Stomach (tissue), 9 donors: ENCODE results near the gene TPP1. TPM values are rescaled to one million over a fixed set of nuclear protein-coding genes. Genes with fewer than 3 reads are reported as not detected.

Experiments used
- DNase-seq, 2 donors: peaks; one replicate each; pipeline versions ENCODE4 v3.0.0 to v3.0.0-alpha.2; 2013 to 2019
- H3K27ac ChIP-seq, 5 donors: fragments of 200-600 bp in 4 of 5; sonication (generic) in 4 of 5; one replicate each; pipeline ENCODE4 v1.5.1; 2013 to 2019; ENCODE audit warnings: mild to moderate bottlenecking in 1 of 5, moderate library complexity in 1 of 5
- H3K27me3 ChIP-seq, 3 donors: fragments of 200-600 bp; sonication (generic); one replicate each; pipeline ENCODE4 v1.5.1; 2017 to 2019; ENCODE audit warnings: mixed run types in 1 of 3
- H3K36me3 ChIP-seq, 4 donors: fragments of 200-600 bp; sonication (generic); 1 replicate in 3 of 4; 2 replicates in 1 of 4; pipeline ENCODE4 v1.5.1; 2016 to 2019
- H3K4me1 ChIP-seq, 4 donors: fragments of 200-600 bp; sonication (generic); one replicate each; pipeline ENCODE4 v1.5.1; 2016 to 2019
- H3K4me3 ChIP-seq, 4 donors: fragments of 200-600 bp; sonication (generic) in 3 of 4; one replicate each; pipeline ENCODE4 v1.5.1; 2016 to 2019; ENCODE audit warnings: mild to moderate bottlenecking in 1 of 4
- H3K9me3 ChIP-seq, 4 donors: fragments of 200-600 bp; sonication (generic); one replicate each; pipeline ENCODE4 v1.5.1; 2016 to 2019
- CTCF ChIP-seq, 7 experiments: fragments of 450-650 bp in 4 of 7; fragments of 200-600 bp in 3 of 7; sonication (generic) in 3 of 7; IDR thresholded peaks; one replicate each; pipeline ENCODE4 v1.5.1; 2016 to 2019; ENCODE audit warnings: antibody characterized with exemption in 7 of 7, control low read depth in 2 of 7, mild to moderate bottlenecking in 1 of 7
- EP300 ChIP-seq: sonication (generic); formaldehyde crosslinking; IDR thresholded peaks from one replicate; pipeline ENCODE4 v1.6.1; 2017; ENCODE audit warnings: antibody characterized with exemption
- POLR2A ChIP-seq, 4 donors: fragments of 450-650 bp; IDR thresholded peaks; one replicate each; pipeline ENCODE4 v1.6.1; 2016; ENCODE audit warnings: antibody characterized with exemption in 4 of 4, control low read depth in 2 of 4, mild to moderate bottlenecking in 1 of 4, moderate library complexity in 1 of 4
- POLR2AphosphoS5 ChIP-seq, 3 donors: sonication (generic); formaldehyde crosslinking; IDR thresholded peaks; one replicate each; pipeline ENCODE4 v1.6.1; 2016; ENCODE audit warnings: antibody characterized with exemption in 3 of 3
- WGBS, 5 donors: extraction: QIAGEN DNeasy Blood & Tissue Kit in 3 of 5; methylation state at CpG; one replicate each; pipeline versions ENCODE4 v1.1.5 to v1.1.7; 2013 to 2018; 5-methylcytosine and 5-hydroxymethylcytosine counted together
- intact Hi-C: fragments of 100-400 bp; cut with DNase I; formaldehyde crosslinking; loops from one replicate; pipeline ENCODE4 v1.15.1; 2023; ENCODE audit warnings: low total_unique reads
- polyA plus RNA-seq, 3 donors: library from polyadenylated mRNA; stranded (reverse); fragments of 200-250 nt; gene quantifications; one replicate each; pipeline ENCODE4 v1.2.3, GENCODE V29; 2013
- total RNA-seq, 5 donors: library from RNA; depleted of rRNA; stranded (reverse); fragments of >200 nt; gene quantifications; one replicate each; pipeline versions ENCODE4 v1.1.0 to v1.2.3, GENCODE V29; 2014 to 2016
- donor health status: healthy with polysubstance abuse.
- donor health status: Bipolar disorder and iron deficiency.
- donor health status: healthy.

TPP1 gene
- total and polyA plus RNA-seq, 8 donors = 11.9 to 213 (median 46.6) TPM

- H3K4me1 ChIP-seq = no peaks in the 10 kb centered on the region
- H3K4me3 ChIP-seq = no peak overlapping the region
- peak overlapping the region in 2 of 5 donors; percentile 4 to 56 for H3K27ac ChIP-seq
- no peak for DNase-seq
- no peaks in the 10 kb centered on the region for H3K36me3 ChIP-seq
- WGBS, 5 donors = 0 to 35% (median 0%) methylated on average over 1 of the region's 1 CpG
- intact Hi-C loops = no loop called here
- TF ChIP-seq CTCF (IDR thresholded peaks at IDR 0.05) (no peak), POLR2A (IDR thresholded peaks at IDR 0.05) (no peak), POLR2AphosphoS5 (IDR thresholded peaks at IDR 0.05) (no peak), EP300 (no peak)
- H3K27me3 ChIP-seq = no peaks in the 10 kb centered on the region
- no peaks in the 10 kb centered on the region for H3K9me3 ChIP-seq
Measured at GRCh38 chr11:6664551-6664950, 45.3 kb upstream of the TPP1 start.

GRCh38 chr11:6663794-6664469 lies 44.7 kb upstream of the TPP1 start:
- WGBS, 5 donors = 52 to 81% (median 58%) methylated on average over 3 of the region's 3 CpGs
- peak overlapping the region in 2 of 5 donors; percentile 4 to 56 for H3K27ac ChIP-seq
- no peak for DNase-seq

GRCh38 chr11:6660712-6661111 lies 41.5 kb upstream of the TPP1 start:
- no peak for DNase-seq
- Histone ChIP-seq H3K27ac (no peak overlapping the region), H3K27me3 (peaks cover 0 to 14% (median 7%) of the 10 kb centered on the region in 3 donors), H3K36me3 (no peaks in the 10 kb centered on the region), H3K4me1 (peaks cover 0 to 15% (median 6%) of the 10 kb centered on the region in 4 donors), H3K9me3 (no peaks in the 10 kb centered on the region), H3K4me3 (no peak overlapping the region)
- WGBS, 5 donors = 78 to 91% (median 85%) methylated on average over 3 of the region's 3 CpGs
- TF ChIP-seq EP300 = no peak
- no peak for TF ChIP-seq POLR2A (IDR thresholded peaks at IDR 0.05)
- no peak for TF ChIP-seq CTCF (IDR thresholded peaks at IDR 0.05)
- TF ChIP-seq POLR2AphosphoS5 (IDR thresholded peaks at IDR 0.05) = no peak
- intact Hi-C loops = no loop called here

More at GRCh38 chr11:6663794-6664469, 44.7 kb upstream of the TPP1 start:
- Histone ChIP-seq H3K36me3 (no peaks in the 10 kb centered on the region), H3K27me3 (no peaks in the 10 kb centered on the region), H3K4me3 (no peak overlapping the region), H3K9me3 (no peaks in the 10 kb centered on the region), H3K4me1 (no peaks in the 10 kb centered on the region)
- intact Hi-C loops = no loop called here
- TF ChIP-seq POLR2A (IDR thresholded peaks at IDR 0.05) = no peak
- TF ChIP-seq POLR2AphosphoS5 (IDR thresholded peaks at IDR 0.05) = no peak
- TF ChIP-seq EP300 = no peak
- TF ChIP-seq CTCF (IDR thresholded peaks at IDR 0.05) = no peak

DNA sequence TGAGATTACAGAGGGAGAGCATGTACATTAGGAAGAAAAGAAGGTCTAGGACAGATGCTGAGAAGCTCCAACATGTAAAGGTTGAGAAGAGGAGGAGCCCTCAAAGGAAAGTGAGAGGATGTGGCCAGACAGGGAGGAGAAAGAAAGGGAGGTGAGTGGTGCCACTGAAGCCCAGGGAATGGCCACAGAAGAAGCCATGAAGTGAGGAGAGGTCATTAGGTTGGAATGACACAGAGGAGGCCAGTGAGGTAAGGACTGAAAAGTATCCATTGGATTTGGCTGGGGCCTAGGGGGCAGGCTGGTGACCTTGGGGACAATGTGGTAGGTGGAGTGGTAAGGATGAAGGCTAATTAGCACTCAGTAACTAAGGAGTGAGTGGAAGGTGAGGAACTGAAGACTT lies 39.4 kb upstream of the TPP1 start:
- Histone ChIP-seq H3K4me1 (peaks cover 0 to 29% (median 14%) of the 10 kb centered on the region in 4 donors), H3K27ac (no peak overlapping the region), H3K9me3 (no peaks in the 10 kb centered on the region), H3K27me3 (peaks cover 0 to 25% (median 12%) of the 10 kb centered on the region in 3 donors), H3K36me3 (no peaks in the 10 kb centered on the region), H3K4me3 (no peak overlapping the region)
- DNase-seq = no peak
- intact Hi-C loops = no loop called here
- no peak for TF ChIP-seq POLR2A (IDR thresholded peaks at IDR 0.05)
- no peak for TF ChIP-seq CTCF (IDR thresholded peaks at IDR 0.05)
- no peak for TF ChIP-seq EP300
- TF ChIP-seq POLR2AphosphoS5 (IDR thresholded peaks at IDR 0.05) = no peak
